ENCODE results near the gene RNF214.

RNF214 gene

DNA sequence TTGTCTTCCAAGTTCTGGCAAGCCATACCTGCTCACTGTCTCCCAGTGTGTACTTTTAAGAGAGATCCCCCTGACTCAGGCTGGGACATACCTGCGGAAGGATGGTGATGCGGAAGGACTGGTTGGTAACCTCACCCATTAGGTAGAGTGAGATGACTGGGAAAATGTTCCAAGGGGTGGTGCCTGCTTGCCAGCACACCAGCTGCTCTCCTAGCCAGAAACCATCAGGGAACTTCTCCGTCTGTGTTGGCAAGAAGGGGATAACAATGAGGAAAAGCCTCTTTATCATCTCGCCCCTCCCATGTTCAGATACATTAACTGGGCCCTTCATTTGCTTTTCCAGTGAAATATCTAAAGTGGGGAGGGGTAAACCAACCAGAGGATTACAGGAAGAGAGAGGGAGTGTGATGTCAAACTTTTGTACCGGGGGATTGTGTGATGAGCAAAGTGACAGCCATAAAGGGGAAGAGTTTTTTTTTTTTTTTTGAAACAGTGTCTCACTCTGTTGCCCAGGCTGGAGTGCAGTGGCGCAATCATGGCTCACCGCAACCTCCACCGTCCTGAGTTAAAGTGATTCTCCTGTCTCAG, 58.4 kb downstream of the RNF214 start, which contains the start of gene BACE1-AS:
Gene BACE1-AS, plus strand, starts transcription at position 538 of the 588 bp plus-strand sequence.
- H3K79me2 ChIP-seq (ENCODE audit: control insufficient read depth, low read length): no peaks in the 10 kb centered on the region
- H3K9me3 ChIP-seq (ENCODE audit: control insufficient read depth, insufficient read depth, low read length): no peaks in the 10 kb centered on the region
- no peaks in the 10 kb centered on the region for H3K27me3 ChIP-seq (ENCODE audit: control insufficient read depth, low read length)
- H3K4me2 ChIP-seq (ENCODE audit: low read length): no peak within 1 kb of the TSS
- no peaks in the 10 kb centered on the region for H3K9me2 ChIP-seq (replicated peaks; ENCODE audit: control insufficient read depth, low read length)
- H4K20me1 ChIP-seq (ENCODE audit: control insufficient read depth, insufficient read depth, low read depth, low read length): no peaks in the 10 kb centered on the region
- no peaks in the 10 kb centered on the region for H3K4me1 ChIP-seq (ENCODE audit: control insufficient read depth, low read length)
- H3F3A ChIP-seq (ENCODE audit: control insufficient read depth, insufficient read depth): no peaks in the 10 kb centered on the region
- H3K36me3 ChIP-seq (ENCODE audit: control insufficient read depth, low read length): no peaks in the 10 kb centered on the region
- no peak within 1 kb of the TSS for H3K4me3 ChIP-seq (ENCODE audit: low read length)
- TF ChIP-seq, protein P1, sequence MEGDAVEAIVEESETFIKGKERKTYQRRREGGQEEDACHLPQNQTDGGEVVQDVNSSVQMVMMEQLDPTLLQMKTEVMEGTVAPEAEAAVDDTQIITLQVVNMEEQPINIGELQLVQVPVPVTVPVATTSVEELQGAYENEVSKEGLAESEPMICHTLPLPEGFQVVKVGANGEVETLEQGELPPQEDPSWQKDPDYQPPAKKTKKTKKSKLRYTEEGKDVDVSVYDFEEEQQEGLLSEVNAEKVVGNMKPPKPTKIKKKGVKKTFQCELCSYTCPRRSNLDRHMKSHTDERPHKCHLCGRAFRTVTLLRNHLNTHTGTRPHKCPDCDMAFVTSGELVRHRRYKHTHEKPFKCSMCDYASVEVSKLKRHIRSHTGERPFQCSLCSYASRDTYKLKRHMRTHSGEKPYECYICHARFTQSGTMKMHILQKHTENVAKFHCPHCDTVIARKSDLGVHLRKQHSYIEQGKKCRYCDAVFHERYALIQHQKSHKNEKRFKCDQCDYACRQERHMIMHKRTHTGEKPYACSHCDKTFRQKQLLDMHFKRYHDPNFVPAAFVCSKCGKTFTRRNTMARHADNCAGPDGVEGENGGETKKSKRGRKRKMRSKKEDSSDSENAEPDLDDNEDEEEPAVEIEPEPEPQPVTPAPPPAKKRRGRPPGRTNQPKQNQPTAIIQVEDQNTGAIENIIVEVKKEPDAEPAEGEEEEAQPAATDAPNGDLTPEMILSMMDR (IDR thresholded peaks at IDR 0.05; ENCODE audit: low read depth, low read length, poor library complexity, severe bottlenecking): no peak
- no peak for TF ChIP-seq EZH2phosphoT487 (IDR thresholded peaks at IDR 0.05; ENCODE audit: borderline replicate concordance, low read length)
- H3K27ac ChIP-seq (ENCODE audit: low read depth, low read length): no peak within 1 kb of the TSS

DNA sequence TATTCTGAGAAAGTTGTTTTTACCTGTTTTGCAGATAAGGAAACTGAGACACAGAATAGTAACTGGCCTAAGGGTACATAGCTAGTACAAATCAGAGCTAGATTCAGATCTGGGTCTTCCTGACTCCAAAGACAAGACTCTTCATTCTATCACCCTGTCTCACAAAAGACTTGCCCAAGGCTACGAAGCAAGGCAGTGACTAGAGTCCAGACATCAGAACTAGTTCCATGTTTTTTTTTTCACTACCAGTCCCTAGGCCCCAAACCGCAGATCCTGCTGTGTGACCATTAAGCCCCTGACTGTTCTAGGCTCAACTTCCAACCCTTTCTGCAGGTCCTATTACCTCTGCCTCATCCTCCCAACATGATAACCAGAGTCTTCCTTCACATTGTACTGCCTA, 60.1 kb downstream of the RNF214 start:
- H4K20me1 ChIP-seq (ENCODE audit: control insufficient read depth, insufficient read depth, low read depth, low read length): no peaks in the 10 kb centered on the region
- H3F3A ChIP-seq (ENCODE audit: control insufficient read depth, insufficient read depth): no peaks in the 10 kb centered on the region
- no peak for TF ChIP-seq EZH2phosphoT487 (IDR thresholded peaks at IDR 0.05; ENCODE audit: borderline replicate concordance, low read length)
- TF ChIP-seq, protein P1 (IDR thresholded peaks at IDR 0.05; ENCODE audit: low read depth, low read length, poor library complexity, severe bottlenecking): no peak
- H3K9me3 ChIP-seq (ENCODE audit: control insufficient read depth, insufficient read depth, low read length): no peaks in the 10 kb centered on the region
- H3K27ac ChIP-seq (ENCODE audit: low read depth, low read length): no peak overlapping the region
- H3K9me2 ChIP-seq (replicated peaks; ENCODE audit: control insufficient read depth, low read length): no peaks in the 10 kb centered on the region
- H3K4me1 ChIP-seq (ENCODE audit: control insufficient read depth, low read length): no peaks in the 10 kb centered on the region
- no peaks in the 10 kb centered on the region for H3K79me2 ChIP-seq (ENCODE audit: control insufficient read depth, low read length)
- no peaks in the 10 kb centered on the region for H3K27me3 ChIP-seq (ENCODE audit: control insufficient read depth, low read length)
- no peaks in the 10 kb centered on the region for H3K36me3 ChIP-seq (ENCODE audit: control insufficient read depth, low read length)
- H3K4me2 ChIP-seq (ENCODE audit: low read length): no peak overlapping the region
- H3K4me3 ChIP-seq (ENCODE audit: low read length): no peak overlapping the region

DNA sequence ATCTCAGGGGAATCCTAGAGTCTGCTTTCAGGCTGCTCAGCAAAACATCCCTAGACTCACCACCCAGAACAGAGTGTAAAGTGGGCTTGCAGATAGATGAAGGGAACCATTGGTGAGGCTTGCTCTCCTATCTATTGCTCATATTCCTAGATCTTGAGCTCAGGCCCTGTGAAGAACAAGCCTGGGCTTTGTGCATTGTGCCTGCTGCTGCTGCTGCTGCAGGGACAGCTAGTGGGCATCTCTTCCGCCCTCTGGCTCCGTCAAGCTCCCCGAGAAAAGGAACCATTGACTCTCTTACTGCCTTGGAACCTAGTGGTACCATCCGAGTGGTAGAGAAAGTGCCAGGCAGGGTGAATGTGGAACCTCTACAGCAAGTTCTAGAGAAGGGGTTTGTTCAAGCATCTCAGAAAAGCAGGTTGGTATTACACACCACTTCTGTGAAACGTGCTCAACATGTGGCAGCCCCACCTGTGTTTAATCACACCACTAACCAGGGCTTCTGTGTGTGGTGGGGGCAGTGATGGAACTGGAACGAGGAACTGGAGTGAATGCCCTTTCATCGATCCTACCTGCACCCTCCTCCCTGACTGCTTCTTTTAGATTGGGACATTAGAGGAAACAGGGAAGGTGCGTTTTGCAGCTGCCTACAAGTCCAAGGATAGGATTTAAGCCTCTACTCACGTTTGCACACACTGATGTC, 63.1 kb downstream of the RNF214 start:
- no peaks in the 10 kb centered on the region for H4K20me1 ChIP-seq (ENCODE audit: control insufficient read depth, insufficient read depth, low read depth, low read length)
- no peaks in the 10 kb centered on the region for H3K4me1 ChIP-seq (ENCODE audit: control insufficient read depth, low read length)
- H3K4me2 ChIP-seq (ENCODE audit: low read length): no peak overlapping the region
- no peaks in the 10 kb centered on the region for H3F3A ChIP-seq (ENCODE audit: control insufficient read depth, insufficient read depth)
- H3K79me2 ChIP-seq (ENCODE audit: control insufficient read depth, low read length): no peaks in the 10 kb centered on the region
- no peaks in the 10 kb centered on the region for H3K36me3 ChIP-seq (ENCODE audit: control insufficient read depth, low read length)
- TF ChIP-seq, protein P1 (IDR thresholded peaks at IDR 0.05; ENCODE audit: low read depth, low read length, poor library complexity, severe bottlenecking): no peak
- no peak for TF ChIP-seq EZH2phosphoT487 (IDR thresholded peaks at IDR 0.05; ENCODE audit: borderline replicate concordance, low read length)
- no peak overlapping the region for H3K27ac ChIP-seq (ENCODE audit: low read depth, low read length)
- no peaks in the 10 kb centered on the region for H3K9me3 ChIP-seq (ENCODE audit: control insufficient read depth, insufficient read depth, low read length)
- H3K4me3 ChIP-seq (ENCODE audit: low read length): no peak overlapping the region
- H3K9me2 ChIP-seq (replicated peaks; ENCODE audit: control insufficient read depth, low read length): no peaks in the 10 kb centered on the region
- 0 out of 2 replicates have a peak, but pooled peaks cover 2% of the 10 kb centered on the region for H3K27me3 ChIP-seq (ENCODE audit: control insufficient read depth, low read length)
